Cardiac fibroblast (primary cell): ENCODE data around the gene TMEM25.

Experiments
- DNase-seq, 2 donors: peaks; one replicate each; pipeline versions ENCODE4 v3.0.0 to v3.0.0-alpha.2; 2010; ENCODE audit warnings: low read depth in 2 of 2
- H3K4me3 ChIP-seq, 2 donors: replicated peaks in 1 of 2; 1 replicate in 1 of 2; 2 replicates in 1 of 2; pipeline ENCODE4 v1.5.1; 2011; ENCODE audit warnings: low read depth in 2 of 2, low read length in 2 of 2, mild to moderate bottlenecking in 2 of 2, moderate library complexity in 1 of 2
- CTCF ChIP-seq: IDR thresholded peaks from one replicate; pipeline ENCODE4 v1.5.1; 2011; ENCODE audit warnings: low read depth, mild to moderate bottlenecking, low read length, inconsistent platforms

The TMEM25 gene

GRCh38 chr11:118524757-118525470, 6.1 kb upstream of the TMEM25 start:
- DNase-seq: no peak
- no peak overlapping the region for H3K4me3 ChIP-seq
- TF ChIP-seq CTCF: no peak

- H3K4me3 ChIP-seq: no peak overlapping the region
- no peak for TF ChIP-seq CTCF
- no peak for DNase-seq
These were observed 4.3 kb upstream of the TMEM25 start for GRCh38 chr11:118526688-118527087.

- no peak within 1 kb of the TSS for H3K4me3 ChIP-seq
- TF ChIP-seq CTCF: no peak
- peak in 1 of 2 donors; percentile 13 for DNase-seq
These were observed 3.9 kb upstream of the TMEM25 start, which contains the start of gene TTC36 for GRCh38 chr11:118527109-118527508. TSS of gene TTC36 (plus strand) at chr11:118527474. CDS start at chr11:118527495, 21 bp downstream.

- DNase-seq: no peak
- TF ChIP-seq CTCF: no peak
- H3K4me3 ChIP-seq: no peak overlapping the region
These were observed 2.5 kb upstream of the TMEM25 start for GRCh38 chr11:118528511-118528910.

GRCh38 chr11:118529584-118530175, 1.3 kb upstream of the TMEM25 start:
- no peak for DNase-seq
- TF ChIP-seq CTCF: no peak
- H3K4me3 ChIP-seq: peak overlapping the region in 1 of 2 donors; percentile 49

- H3K4me3 ChIP-seq: peak overlapping the region; percentile 49 to 61
- TF ChIP-seq CTCF: no peak
- no peak for DNase-seq
These were observed 761 bp upstream of the TMEM25 start for GRCh38 chr11:118530180-118530682.
